Fibroblast of skin of abdomen (primary cell): ENCODE measurements around the gene TBC1D22B.
"Not testable (repeated sequence)": the region's sequence is repeated elsewhere in the genome, so short reads cannot be mapped to it uniquely, and the experiment has no call there.

ENCODE experiments used
- DNase-seq: peaks from one replicate; pipeline ENCODE4 v3.0.0-alpha.2; 2013

The TBC1D22B gene

DNA sequence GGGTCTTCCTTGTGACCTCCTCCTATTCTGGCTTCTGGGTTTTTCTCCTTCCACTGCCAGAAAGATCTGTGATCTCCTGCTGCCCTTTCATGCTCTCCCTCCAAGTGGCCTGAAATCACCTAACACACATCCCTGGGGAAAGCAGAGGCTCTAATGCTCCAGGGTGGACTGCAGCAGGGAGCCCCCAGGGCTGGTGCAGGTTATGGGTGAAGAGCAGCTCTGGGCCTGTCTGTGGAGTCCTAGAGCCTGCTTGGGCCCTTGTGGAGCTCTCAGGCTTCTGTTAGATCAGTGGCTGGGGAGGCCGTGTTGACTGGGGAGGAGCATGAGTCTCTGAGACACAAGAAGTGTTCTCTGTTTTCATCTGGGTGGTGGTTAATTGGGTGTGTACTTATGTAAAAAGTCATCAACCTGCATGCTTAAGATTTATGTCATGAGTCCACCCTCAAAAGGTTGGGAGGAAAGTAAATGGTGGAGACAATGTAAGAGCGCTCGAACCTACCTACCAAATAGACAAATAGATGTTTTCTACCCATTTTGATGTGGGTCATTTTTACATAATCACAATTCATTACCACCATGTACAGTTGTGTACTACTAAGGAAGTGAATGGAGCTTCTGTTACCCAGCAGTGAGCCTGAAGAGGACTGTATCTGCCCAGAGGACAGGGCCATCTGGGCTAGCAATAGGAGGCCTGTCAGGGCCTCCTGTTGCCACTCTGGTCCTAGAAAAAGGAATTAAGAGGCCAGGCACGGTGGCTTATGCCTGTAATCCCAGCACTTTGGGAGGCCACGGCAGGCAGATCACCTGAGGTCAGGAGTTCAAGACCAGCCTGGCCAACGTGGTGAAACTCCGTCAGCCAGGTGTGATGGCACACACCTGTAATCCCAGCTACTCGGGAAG lies 64.2 kb downstream of the TBC1D22B start:
- DNase-seq = no peak

DNA sequence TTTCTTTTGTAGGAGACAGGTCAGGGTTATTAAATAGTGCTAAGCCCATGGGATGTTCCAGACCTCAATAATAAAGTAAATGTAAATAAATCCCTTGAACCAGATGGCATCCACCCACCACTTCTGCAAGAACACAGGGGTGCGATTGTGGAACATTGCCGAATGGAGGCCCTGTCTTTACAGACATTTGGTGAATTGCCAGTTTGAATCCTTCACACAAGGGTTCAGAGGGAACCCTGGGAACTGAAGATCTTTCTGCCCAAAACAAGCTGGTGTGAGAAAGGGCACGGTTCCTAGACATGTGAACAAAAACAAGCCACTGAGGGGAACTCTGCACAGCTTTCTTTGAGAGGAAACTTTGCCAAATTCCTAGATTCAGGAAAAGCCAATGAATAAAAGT lies 66.0 kb downstream of the TBC1D22B start:
- DNase-seq = no peak

- no peak for DNase-seq
Observed at GRCh38 chr6:37324131-37325033, 66.8 kb downstream of the TBC1D22B start.

DNA sequence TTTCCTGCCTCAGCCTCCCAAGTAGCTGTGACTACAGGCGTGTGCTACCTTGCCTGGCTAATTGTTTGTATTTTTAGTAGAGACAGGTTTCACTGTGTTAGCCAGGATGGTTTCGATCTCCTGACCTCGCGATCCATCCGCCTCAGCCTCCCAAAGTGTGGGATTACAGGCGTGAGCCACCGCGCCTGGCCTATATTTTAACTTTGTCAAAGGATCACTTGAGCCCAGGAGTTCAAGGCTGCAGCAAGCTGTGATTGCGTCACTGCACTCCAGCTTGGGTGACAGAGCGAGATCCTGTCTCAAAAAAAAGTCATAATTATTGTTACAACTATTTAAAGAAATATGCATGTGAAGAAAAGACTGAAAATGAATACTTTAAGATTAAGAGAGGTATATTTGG lies 72.8 kb downstream of the TBC1D22B start:
- DNase-seq = not testable (repeated sequence)

- DNase-seq = no peak
Observed at GRCh38 chr6:37331047-37331446, 73.5 kb downstream of the TBC1D22B start.

GRCh38 chr6:37332894-37333293 lies 75.3 kb downstream of the TBC1D22B start:
- DNase-seq = no peak

DNA sequence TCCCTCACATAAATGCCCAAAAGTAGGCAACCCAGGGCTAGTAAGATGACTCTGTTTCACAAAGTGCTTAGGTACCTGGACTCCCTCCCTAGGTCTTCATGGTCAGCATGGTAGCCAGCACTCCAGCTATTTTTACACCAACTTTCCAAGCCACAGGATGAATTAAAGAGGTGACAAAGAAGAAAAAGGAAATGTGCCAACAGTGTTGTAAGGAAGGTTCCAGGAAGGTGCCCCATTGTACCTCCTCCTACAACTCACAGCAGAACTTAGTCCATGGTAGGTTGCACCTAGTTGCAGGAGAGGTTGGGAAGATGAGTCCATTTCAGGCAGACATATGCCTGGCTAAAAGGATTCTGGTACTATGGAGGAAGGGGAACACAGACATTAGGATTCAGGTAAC lies 76.5 kb downstream of the TBC1D22B start:
- DNase-seq = no peak

DNA sequence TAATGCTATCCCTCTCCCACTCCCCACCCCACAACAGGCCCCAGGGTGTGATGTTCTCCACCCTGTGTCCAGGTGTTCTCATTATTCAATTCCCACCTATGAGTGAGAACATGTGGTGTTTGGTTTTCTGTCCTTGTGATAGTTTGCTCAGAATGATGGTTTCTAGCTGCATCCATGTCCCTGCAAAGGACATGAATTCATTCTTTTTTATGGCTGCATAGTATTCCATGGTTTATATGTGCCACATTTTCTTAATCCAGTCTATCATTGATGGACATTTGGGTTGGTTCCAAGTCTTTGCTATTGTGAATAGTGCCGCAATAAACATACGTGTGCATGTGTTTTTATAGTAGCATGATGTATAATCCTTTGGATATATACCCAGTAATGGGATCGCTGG lies 80.7 kb downstream of the TBC1D22B start:
- not testable (repeated sequence) for DNase-seq

DNA sequence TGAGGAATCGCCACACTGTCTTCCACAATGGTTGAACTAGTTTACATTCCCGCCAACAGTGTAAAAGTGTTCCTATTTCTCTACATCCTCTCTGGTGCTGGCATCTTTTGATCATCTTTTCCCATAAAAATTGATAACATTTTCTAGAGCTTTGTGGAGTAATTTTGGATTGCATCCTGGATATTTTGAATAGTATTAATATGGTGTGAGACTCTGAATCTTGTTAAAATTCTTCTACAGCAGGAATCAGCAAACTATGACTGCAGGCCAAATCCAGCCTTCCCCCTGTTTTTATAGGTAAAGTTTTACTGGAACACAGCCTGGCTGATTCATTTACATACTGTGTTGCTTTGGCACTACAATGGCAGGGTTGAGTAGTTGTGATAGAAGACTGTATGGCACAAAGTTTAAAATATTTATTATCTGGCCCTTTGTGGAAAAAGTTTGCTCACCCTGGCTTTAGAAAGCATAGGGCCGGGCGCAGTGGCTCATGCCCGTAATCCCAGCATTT lies 81.2 kb downstream of the TBC1D22B start:
- no peak for DNase-seq

GRCh38 chr6:37339741-37340638 lies 82.4 kb downstream of the TBC1D22B start:
- DNase-seq = peak; percentile 4

- no peak for DNase-seq
Observed at GRCh38 chr6:37340639-37340943, 83.0 kb downstream of the TBC1D22B start.

DNA sequence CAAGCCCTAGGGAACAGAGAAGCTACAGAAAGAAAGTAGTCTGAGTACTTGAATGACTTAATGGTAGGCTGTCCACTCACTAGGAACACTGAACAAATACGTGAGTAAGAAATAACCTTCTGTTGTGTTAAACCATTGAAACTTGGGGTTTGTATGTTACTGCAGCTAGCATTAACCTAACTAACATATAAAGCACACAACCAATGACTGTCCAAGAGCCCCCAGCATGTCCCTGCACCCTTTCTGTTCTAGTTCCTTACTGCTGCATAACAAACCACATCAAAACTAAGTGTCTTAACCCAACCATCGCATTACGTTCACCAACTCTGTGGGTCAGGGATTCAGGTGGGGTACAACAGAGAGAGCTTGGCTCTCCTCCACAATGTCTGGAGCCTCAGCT lies 85.7 kb downstream of the TBC1D22B start:
- DNase-seq = no peak

GRCh38 chr6:37344308-37344707 lies 86.7 kb downstream of the TBC1D22B start:
- no peak for DNase-seq

- DNase-seq = not testable (repeated sequence)
Observed at GRCh38 chr6:37345804-37346203, 88.2 kb downstream of the TBC1D22B start.

GRCh38 chr6:37347177-37347576 lies 89.6 kb downstream of the TBC1D22B start:
- DNase-seq = no peak

GRCh38 chr6:37347670-37348111 lies 90.1 kb downstream of the TBC1D22B start:
- DNase-seq = no peak

- DNase-seq = no peak
Observed at GRCh38 chr6:37351027-37351426, 93.5 kb downstream of the TBC1D22B start.

GRCh38 chr6:37352384-37352783 lies 94.8 kb downstream of the TBC1D22B start:
- no peak for DNase-seq

DNA sequence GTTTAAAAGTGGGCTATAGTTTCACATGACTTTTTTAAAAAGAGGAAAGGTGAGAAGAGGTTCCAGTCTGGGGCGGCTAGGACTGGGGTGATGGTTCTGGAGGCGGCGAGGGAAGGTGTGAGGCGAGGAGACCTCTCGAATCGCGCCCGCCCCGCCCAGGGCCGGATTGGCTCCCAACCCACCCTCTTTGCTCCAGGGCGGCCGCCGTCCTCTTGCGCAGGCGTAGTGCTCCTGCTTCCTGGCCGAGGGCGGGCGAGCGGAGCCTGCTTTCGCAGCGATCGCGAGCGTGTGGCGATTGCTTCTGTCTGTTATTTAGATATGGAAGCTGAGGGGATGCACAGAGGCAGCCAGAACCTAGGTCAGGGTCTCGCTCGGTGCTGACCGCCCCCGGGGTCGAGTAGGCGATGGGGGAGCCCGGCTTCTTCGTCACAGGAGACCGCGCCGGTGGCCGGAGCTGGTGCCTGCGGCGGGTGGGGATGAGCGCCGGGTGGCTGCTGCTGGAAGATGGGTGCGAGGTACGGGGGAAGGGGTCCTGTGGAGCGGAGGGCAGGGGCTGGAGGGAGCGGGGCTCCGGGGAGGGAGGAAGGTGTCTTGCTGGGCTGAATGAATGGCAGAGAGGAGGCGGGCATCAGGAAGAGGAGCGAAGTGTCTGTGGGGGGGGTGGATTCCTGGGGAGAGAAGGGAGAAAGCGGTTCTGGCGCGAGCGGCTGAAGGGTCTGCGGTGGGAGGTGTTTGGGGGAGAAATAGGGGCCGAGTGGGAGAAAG lies 96.4 kb downstream of the TBC1D22B start, which contains the start of gene RNF8:
TSS of gene RNF8 (plus strand) at position 223 of the 765 bp plus-strand sequence. CDS start at position 405, 182 bp downstream.
- DNase-seq = peak; percentile 85

- peak; percentile 9 for DNase-seq
Observed at GRCh38 chr6:37354526-37355384, 97.2 kb downstream of the TBC1D22B start.
